Stimulated activated CD8-positive, alpha-beta memory T cell treated with anti-CD3 and anti-CD28 coated beads, Interleukin-12 subunit alpha, Interleukin-12 subunit beta, amount 100 ng/mL, for 4 hours (primary cell): ENCODE measurements around the gene SDCCAG8.

ENCODE experiments used
- DNase-seq: peaks from one replicate; pipeline ENCODE4 v3.0.0-alpha.2; 2020; ENCODE audit warnings: low read depth

The SDCCAG8 gene

GRCh38 chr1:243390162-243390791, 134.4 kb downstream of the SDCCAG8 start:
- DNase-seq = no peak

GRCh38 chr1:243391355-243391754, 135.5 kb downstream of the SDCCAG8 start:
- DNase-seq = no peak

- no peak for DNase-seq
Measured at GRCh38 chr1:243393096-243393495, 137.3 kb downstream of the SDCCAG8 start.

GRCh38 chr1:243394066-243394465, 138.2 kb downstream of the SDCCAG8 start:
- DNase-seq = no peak

DNA sequence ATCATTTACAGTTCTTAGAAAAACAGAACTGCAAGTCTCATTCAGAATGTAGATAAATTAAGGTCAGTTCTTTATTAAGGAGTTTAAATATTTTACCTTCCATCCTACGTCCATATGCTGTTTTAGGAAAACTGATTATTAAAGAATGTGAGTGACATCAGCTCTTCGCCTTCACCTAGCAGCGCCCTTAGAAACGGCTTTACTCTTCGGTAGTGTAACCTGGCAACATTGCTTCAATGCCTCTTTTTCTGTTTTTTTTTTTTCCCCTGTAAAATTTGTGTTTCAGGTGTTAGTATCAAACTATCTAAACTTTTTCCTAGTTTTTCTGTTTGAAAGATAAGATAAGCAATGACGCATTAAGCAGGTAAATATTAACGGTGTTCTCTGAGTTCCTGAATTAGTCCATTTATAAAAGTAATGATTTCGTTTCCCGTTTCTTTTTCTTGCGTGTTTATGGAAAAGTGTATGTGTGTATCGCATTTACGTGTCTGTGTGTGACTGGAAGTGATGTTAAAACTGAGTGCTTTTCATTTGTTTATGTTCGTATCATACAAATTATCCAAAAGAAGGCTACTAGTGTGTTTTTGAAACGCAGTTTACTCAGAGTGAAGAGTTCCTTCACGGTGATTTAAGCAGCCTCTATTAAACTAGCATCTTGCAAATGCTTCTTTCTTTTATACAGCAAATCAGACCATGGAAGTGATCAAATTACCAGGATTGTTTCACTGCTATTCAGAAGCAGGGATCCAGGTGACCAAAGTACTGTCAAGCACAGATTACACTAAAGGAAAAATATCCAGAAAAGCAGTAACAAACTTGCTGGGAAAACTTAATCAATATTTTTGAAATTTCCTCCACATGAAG, 139.0 kb downstream of the SDCCAG8 start:
- DNase-seq = no peak

DNA sequence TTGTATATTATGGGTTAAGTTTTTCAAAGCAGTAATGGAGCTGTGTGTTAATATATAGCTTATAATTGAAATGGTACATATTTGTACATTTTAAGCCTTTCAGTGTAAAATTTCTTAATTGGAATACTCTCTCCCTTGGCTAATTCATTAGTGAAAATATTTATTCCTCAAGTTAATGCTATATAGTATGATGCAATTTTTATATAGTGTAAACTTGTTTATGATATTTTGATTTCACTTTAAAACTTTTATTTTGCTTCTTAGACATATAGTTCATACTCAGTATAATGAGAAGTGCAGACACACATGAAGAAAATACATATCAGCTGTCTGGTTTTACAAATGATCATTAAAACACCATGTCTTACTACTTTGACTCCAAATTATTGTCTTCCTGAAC, 140.6 kb downstream of the SDCCAG8 start:
- no peak for DNase-seq

DNA sequence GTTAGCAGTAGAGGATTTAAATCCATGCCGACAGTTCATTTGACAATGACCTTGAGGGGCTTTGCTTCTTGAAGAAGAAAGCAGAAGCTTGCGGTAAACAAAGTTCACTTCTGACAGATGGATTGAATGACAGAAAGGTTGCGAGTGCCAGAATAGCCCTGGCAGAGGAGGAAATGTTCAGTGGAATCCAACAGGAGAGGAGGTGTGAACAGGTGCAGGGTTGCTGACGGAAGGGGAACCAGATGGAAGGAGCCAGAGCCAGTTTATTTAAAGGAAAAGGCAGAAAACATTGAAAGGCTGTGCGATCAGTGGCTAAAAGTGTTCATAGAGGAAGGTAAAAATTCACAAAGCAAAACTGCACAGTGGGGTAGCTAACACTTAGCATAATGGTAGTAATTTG, 141.0 kb downstream of the SDCCAG8 start:
- no peak for DNase-seq

DNA sequence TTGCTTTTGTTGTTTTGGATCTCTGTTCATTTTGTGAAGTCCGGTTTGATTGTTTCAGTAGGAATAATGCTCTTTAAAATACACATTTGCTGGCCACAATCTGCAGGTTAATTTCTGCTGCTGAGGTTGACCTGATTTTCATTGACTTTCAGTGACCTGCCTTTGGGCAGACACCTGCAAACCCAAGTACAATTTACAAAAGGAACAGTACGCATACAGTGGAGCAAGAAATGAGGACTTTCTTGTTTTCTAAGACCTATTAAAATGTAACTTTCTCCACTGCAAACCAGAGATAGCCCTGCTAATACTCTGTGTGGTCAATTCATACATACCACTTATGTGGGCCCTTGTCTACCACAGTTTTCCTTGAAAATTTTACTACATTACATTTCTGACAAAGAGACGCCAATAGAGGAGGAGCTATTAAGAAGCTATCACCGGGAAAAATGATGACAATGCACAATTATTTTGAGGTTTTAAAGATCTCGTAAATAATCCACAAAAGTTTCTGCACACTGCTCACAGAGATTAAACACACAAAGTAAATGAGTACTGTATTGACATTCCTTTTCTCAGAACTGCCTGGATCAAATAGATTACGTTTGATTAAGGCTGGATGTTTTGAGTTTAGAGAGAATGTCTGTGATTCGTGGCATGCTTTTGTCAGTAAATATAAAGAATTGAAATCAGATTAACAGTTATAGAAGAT, 141.9 kb downstream of the SDCCAG8 start:
- DNase-seq = no peak

DNA sequence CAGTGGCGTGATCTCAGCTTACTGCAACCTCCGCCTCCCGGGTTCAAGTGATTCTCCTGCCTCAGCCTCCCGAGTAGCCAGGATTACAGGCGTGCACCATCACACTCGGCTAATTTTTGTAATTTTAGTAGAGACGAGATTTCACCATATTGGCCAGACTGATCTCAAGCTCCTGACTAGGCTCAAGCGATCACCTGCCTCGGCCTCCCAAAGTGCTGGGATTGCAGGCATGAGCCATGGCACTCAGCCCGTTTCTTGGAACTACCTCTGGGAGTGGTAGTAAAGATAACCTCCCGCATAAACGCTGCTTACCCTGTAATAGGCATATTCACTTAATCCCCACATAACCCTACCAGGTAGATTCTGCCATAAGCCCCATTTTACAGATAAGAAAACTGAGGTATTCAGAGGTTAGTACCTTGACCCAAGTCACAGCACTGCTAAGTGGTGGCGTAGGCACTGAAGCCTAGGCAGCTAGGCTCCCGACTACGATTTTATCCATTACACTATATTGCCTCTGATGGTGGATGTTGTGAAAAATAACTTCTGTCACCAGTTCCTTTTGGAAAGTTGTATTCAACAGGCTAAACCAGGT, 143.8 kb downstream of the SDCCAG8 start:
- no peak for DNase-seq

DNA sequence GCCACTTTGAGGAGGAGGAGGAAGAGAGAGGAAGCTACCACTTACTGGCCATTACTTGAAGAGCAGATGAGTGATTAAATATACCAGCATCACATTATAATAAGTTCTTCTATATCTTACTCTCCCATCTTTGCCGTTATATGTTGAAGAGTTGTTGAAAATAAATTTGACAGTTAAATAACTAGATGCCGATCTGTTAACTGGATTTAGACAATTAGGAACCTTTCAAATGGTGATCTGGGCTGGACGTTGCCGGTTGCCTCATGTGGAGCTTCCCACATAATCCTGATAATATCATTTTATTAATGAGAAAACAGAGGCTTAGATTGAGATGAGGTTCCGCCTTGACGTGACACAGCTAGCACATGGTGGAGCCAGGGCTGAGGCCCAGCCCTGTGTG, 147.0 kb downstream of the SDCCAG8 start:
- DNase-seq = no peak

GRCh38 chr1:243406424-243406823, 150.6 kb downstream of the SDCCAG8 start:
- no peak for DNase-seq

DNA sequence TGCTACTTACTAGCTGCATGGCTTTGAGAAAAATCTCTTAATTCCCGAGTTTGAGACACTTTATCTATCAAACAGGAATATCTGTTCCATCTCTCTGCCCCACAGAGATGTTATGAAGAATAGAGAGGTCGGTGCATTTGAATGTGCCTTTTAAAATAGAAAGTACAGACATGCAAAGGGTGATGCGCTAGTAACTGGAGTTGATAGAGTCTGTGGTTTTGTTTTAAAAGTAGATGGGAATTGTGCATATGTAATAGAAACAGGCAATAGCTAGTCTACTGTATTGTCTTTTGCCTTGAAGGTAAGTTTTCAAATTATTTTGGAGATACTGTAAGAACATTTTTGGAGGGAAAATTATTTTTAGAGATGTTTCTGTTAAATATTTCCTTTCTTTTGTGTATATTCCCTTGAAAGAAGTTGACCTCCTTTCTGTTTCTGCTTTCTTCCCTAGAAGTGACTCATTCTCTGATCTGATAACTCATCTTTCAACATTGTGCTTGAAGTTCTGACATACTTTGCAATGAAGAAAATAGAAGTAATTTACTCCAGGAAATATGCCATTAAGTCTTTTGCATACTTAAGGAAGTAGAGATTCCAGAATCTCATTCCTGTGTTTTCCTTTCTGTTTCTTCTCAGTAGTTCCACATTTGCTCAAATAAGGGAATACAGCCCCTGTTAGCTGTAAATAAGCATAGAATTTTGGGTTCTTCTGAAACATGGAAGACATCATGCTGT, 151.6 kb downstream of the SDCCAG8 start:
- no peak for DNase-seq

- DNase-seq = no peak
Measured at GRCh38 chr1:243408479-243408878, 152.6 kb downstream of the SDCCAG8 start.

GRCh38 chr1:243409284-243409683, 153.4 kb downstream of the SDCCAG8 start:
- no peak for DNase-seq

- DNase-seq = no peak
Measured at GRCh38 chr1:243411472-243411871, 155.6 kb downstream of the SDCCAG8 start.

DNA sequence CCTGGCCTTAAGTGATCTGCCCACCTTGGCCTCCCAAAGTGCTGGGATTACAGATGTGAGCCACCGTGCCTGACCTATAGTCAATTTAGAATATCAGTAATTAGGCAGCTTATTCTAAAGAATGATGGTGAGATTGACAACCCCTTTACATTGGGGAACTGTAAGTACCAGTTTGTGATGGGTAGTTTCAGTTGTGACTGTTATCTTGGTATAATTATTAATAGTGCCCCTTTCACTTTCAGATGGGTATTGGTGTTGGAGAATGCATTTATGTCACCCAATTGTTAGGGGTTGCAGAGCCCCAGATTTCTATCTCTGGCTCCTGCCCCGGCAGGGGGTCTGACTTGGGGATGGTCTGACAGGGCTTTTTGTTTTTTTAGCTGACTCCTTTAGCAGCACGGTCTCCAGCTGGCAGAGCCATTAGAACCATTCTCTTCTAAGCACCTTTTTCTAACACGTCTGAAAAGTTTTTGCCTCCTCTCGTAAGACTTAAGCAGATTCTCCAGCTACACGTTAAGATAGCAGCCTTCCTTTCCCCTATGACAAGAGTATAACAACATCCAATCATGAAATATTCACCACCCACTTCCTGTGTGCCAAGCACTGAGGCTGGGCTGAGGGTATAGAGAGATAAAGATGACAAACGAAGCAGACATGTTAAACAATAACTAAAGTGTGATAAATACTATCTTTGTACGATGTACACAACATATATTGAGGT, 157.8 kb downstream of the SDCCAG8 start:
- no peak for DNase-seq

GRCh38 chr1:243414152-243414494, 158.3 kb downstream of the SDCCAG8 start:
- no peak for DNase-seq

DNA sequence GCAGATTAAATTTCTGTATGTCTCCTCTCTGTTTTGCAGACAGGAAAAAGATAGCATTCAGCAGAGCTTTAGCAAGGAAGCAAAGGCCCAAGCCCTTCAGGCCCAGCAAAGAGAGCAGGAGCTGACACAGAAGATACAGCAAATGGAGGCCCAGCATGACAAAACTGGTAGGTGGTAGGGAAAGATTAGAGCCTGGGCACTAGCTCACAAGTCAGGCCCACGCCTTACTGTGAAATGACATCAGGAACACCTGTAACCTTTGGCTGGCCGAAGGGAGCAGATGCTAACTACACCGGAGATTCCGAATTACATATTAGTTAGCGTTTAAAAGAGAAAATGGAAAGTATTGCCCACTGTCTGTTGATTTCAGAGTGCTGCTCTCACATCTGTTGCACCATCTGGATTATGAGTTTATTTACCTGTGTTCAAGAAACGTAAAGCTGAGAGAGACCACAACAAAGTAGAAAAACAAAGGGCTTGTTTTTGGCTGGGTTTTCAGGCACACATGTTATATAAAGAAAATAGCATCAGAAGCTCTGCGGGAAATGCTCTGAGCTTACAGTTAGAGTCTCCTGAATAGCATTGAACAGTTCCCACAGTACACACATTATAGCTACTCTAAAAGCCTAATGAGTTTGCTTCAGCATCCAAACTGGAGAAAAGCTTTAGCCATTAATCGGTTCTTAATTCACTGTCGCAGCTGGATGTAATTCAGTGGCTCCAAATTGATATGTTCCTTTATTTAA, 160.0 kb downstream of the SDCCAG8 start:
- DNase-seq = no peak

- no peak for DNase-seq
Measured at GRCh38 chr1:243416495-243416894, 160.7 kb downstream of the SDCCAG8 start.
